ENCODE results near the gene TRAF3.

The TRAF3 gene

DNA sequence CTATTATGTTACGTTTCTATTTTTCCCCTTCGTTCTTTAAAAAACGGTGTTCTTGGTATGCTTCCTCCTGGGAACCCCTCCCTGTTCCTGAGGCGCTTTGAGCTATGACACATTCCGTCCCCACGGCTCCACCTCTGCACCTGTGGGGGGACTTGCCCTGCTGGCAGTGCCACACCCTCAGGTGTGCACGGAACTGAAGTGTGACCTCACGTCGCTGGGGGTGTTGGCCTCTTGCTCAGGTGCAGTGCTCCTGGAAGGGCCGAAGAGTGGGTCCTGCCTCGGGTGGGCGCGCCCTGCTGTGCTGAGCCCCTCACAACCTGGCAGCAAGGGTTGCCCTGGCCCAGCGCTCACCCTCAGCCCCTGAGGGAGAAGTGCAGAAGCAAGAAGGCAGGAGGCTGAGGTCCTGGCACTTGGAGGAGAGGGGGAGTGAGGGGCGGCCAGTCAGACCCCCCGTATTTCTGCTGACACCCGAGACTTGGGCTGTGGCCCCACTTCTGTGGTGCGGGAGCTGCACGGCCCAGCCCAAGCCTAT is 150.2 kb downstream of the TRAF3 start:
- DNase-seq: no peak

DNA sequence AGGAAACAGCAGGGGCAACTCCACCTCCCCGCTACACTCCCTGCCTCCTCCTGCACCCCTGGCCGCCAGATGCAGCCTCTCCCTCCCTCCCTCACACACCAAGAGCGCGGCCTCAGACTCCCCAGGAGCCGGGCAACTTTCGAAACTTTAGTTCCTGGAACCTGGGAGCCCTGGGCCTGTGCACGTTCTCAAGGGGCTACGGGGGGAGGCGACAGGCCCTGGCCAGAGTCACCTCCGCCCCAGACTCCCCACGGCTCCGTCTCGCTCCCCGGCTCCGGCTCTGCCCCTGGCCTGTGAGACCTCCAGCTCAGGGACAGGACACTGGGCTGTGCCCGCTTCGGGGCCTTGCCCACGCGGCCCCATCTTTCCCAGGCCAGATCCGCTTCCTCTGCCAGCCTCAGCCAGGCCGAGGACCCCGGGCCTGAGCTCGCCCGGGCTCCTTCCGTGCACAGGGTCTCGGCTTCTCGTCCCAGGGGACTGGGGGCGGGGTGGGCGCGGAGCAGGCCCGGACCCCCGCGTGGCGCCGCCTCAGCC is 150.7 kb downstream of the TRAF3 start:
- DNase-seq: no peak

GRCh38 chr14:102928412-102929240 is 151.4 kb downstream of the TRAF3 start:
- no peak for DNase-seq

GRCh38 chr14:102929241-102930137 is 152.2 kb downstream of the TRAF3 start:
- DNase-seq: no peak

GRCh38 chr14:102930138-102930752 is 153.0 kb downstream of the TRAF3 start:
- DNase-seq: no peak

GRCh38 chr14:102930753-102931579 is 153.7 kb downstream of the TRAF3 start:
- DNase-seq: no peak

DNA sequence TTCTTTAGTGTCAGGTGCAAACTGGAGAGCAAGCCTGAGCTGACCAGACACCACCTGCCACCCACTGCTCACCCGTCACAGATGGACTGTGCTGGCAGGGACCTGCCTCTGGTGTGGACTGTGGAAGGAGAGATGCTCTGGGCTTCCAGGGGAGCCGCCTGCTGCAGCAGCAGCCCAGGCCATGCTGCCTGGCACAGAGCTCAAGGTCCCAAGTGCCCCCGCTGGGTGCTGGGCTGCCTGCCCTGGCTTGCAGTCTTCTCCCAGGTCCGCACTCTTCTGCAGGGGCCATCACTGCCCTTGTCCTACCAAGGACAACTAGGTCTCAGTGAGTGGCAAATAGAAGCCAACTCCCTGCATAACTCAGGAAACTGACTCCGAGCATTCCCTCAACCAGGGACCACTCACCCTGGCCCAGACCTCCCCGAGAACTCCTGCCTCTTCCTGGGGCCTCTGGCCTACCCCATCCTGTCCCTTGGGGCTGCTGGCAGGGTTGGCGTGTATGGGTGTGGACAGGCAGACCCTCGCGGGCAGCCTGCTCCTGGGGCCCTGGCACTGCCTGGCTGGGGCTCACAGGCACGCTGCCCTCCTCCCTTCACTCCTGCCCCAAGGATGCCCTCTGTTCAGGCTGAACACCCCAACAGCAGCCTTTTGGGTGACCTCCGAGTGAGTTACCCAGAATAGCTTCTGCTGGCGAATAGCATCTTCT is 154.5 kb downstream of the TRAF3 start:
- no peak for DNase-seq

DNA sequence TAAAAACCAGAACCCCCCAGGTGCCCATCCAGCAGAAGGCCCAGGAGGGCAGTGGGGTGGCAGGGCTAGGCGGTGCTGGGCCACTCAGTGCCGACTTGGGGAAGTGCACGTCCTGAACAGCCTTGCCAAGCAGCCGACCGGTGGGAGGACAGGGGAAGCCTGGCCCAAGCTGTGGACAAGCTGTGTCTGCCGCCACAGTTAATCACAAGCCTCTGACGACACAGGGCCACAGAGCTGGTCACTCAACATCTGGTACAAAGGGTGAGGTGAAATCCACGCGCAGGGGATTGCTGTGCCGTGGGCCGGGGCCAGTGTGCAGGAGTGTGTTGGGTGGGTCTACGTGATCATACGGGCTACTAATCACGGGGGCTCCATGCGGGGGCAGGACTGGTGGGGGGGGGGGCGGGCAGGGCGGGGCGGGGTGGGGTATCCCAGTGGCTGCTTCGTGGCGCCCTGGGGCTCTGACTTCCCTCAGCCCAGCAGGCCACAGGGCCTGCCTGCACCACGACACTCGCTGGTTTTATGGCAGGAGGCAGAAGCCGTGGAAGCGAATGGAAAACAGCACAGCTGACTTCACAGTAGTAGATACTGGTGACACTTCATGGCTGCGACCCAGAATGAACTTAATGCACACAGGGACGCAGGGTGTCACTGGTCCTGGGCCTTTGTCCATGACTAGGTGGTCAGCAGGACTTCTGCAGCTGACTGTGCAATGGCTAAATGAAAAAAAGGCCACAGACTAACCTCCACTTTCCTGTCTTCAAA is 155.4 kb downstream of the TRAF3 start:
- no peak for DNase-seq

- no peak for DNase-seq
Measured at GRCh38 chr14:102933618-102934231, 156.5 kb downstream of the TRAF3 start.

DNA sequence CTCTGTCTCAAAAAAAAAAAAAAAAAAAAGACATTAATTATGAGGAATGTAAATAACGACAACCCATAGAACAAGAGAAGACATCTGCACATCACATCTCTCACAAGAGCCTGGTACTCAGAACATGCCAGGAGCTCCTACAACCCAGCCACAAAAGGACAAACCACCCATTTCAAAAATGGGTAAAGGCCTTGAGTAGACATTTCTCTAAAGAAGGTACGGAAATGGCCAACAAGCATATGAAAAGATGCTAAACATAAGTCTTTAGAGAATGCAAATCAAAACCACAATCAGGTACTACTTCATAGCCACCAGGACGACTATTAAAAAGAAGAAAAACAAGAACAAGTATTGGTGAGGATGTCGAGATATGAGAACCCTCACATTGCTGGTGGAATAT is 158.5 kb downstream of the TRAF3 start:
- no peak for DNase-seq

GRCh38 chr14:102937331-102938175 is 160.3 kb downstream of the TRAF3 start:
- no peak for DNase-seq

DNA sequence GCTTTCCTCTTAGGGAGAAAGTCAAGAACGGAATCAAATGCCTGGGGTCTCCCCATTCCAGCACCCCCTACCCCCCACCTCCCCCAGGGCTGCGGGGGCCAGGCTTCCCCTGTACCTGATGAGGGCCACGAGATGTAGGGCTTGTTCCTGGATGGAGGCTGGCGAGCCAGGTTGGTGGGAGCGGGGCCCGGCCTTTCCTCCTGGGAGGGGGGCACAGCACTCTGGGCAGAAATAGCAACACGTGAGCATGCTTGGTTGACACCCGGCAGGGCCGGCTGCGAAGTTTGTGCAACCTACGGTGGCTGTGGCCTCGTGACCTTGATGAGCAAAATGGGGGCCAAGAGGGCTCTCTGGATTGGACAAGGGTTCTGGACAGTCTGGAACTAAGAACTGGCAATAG is 160.9 kb downstream of the TRAF3 start:
- no peak for DNase-seq

GRCh38 chr14:102939329-102939728 is 162.1 kb downstream of the TRAF3 start:
- DNase-seq: no peak

- DNase-seq: no peak
Measured at GRCh38 chr14:102939820-102940561, 162.7 kb downstream of the TRAF3 start.

DNA sequence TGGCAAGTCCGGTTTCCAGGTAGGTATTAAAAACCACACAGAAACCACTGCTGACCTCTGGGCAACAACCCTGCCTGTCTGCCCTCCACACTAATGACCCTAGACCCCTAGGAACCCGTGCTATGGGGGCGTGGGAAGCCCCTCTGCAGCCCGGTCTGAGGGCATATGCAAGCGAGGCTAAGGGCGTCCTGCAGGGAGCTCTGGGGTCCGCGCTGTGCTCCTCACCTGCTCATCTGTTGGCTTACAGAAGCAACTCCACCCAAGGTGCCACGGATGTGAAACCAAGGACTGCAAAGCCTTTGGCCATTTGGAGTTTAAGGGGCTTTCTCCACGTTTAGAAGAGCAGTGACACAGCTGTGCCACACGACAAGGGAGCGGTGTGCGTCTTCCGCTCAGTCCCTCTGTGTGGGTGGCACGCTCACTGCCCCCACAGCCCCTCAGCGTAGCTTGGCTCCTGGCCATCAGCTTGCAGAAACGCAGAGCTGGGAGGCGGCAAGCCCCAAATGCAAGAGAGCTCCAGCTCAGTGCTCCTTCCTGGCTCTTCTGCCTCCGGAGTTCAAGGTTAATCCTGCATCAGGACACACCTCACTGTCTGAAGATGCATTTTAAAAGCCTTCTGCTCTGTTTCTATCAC is 163.6 kb downstream of the TRAF3 start:
- no peak for DNase-seq

DNA sequence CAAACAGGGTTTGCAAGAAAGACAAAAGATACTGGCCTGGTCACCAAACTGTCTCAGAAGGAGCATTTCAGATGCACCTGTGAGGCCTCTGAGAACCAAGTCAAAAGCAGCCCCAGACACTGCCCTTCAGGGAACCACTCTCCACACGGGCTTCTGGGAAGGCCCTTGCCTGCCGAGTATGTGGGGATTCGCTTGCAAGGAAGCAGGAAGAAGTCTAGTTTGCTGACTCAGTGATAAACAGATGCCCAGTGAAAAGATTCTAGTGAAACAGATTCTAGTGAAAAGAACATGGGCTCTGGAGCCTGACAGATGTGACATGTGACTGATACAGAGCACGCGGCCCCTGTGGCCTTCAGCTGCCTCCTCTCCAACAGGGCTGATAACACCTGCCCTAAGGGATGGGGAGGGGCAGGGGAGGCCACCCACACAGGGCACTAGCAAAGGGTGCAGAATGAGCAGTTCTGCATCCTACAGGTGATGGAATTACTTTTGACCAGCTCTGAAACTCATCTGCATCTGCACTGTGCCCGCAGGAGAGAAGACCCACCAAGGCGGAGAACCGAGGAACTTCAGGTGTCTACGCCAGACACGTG is 164.3 kb downstream of the TRAF3 start:
- DNase-seq: no peak

- DNase-seq: no peak
Measured at GRCh38 chr14:102942069-102942468, 164.8 kb downstream of the TRAF3 start.

All from SHP77 treated with DMSO at 0.1 percent for 48 hours (cell line).